SK-N-SH (cell line): ENCODE data around the gene POU6F1. TPM values are rescaled to one million over a fixed set of nuclear protein-coding genes. Genes with fewer than 3 reads are reported as not detected.
"Not testable (repeated sequence)": the region's sequence is repeated elsewhere in the genome, so short reads cannot be mapped to it uniquely, and the experiment has no call there.

Experiments used
- CTCF ChIA-PET: fragments of 300-600, 350-600 bp; formaldehyde crosslinking; extraction: SDS; loops from one replicate; lab custom pipeline; 2021; lab: Yijun Ruan, JAX
- POLR2A ChIA-PET: fragments of 350-600 bp; sonication (Branson Sonifier 250); formaldehyde crosslinking; extraction: SDS; loops from one replicate; lab custom pipeline; 2020; ENCODE audit warnings: antibody characterized with exemption, inconsistent platforms; lab: Yijun Ruan, JAX
- DNase-seq: peaks from one replicate; pipeline ENCODE4 v3.0.0; 2012
- H2AFZ ChIP-seq: fragments of 200-600 bp; sonication (generic); 2 replicates; pipeline ENCODE4 v1.8.1; 2016; ENCODE audit warnings: antibody characterized with exemption, mild to moderate bottlenecking, low read depth
- H3F3A ChIP-seq: fragments of 200-600 bp; sonication (generic); replicated peaks from 2 replicates; pipeline ENCODE3; 2016; ENCODE audit warnings: antibody characterized with exemption, mild to moderate bottlenecking; ENCODE audit not compliant: insufficient read depth
- H3K27ac ChIP-seq, 2 experiments: fragments of 200-500 bp in 1 of 2; fragments of 200-600 bp in 1 of 2; sonication (Bioruptor generic) in 1 of 2; sonication (generic), shearing (Covaris generic) in 1 of 2; 2 replicates each; pipeline versions ENCODE4 v1.5.1 to v1.6.1; 2014 to 2016; ENCODE audit warnings: low read depth in 2 of 2, inconsistent platforms in 1 of 2, low read length in 1 of 2, mild to moderate bottlenecking in 1 of 2, mixed read lengths in 1 of 2
- H3K27me3 ChIP-seq: fragments of 200-600 bp; sonication (generic), shearing (Covaris generic); 2 replicates; pipeline ENCODE4 v1.6.1; 2016; ENCODE audit warnings: mixed run types; ENCODE audit not compliant: insufficient read depth
- H3K36me3 ChIP-seq, 2 experiments: fragments of 200-500 bp in 1 of 2; fragments of 200-600 bp in 1 of 2; sonication (Bioruptor generic) in 1 of 2; sonication (generic) in 1 of 2; replicated peaks in 1 of 2; 2 replicates each; pipeline versions ENCODE3 to v1.5.1; 2014 to 2016; ENCODE audit warnings: low read length in 1 of 2, mild to moderate bottlenecking in 1 of 2; ENCODE audit not compliant: insufficient read depth in 2 of 2, control insufficient read depth in 1 of 2
- H3K4me1 ChIP-seq, 2 experiments: fragments of 200-500 bp in 1 of 2; fragments of 200-600 bp in 1 of 2; sonication (Bioruptor generic) in 1 of 2; sonication (generic), shearing (Covaris generic) in 1 of 2; 2 replicates each; pipeline versions ENCODE4 v1.5.1 to v1.6.1; 2014 to 2016; ENCODE audit warnings: low read depth in 1 of 2, low read length in 1 of 2, mixed run types in 1 of 2; ENCODE audit not compliant: insufficient read depth in 2 of 2, control insufficient read depth in 1 of 2
- H3K4me2 ChIP-seq: fragments of 200-600 bp; sonication (generic), shearing (Covaris generic); 2 replicates; pipeline ENCODE4 v1.6.1; 2017; ENCODE audit warnings: mixed run types
- H3K4me3 ChIP-seq, 2 experiments: fragments of 200-500 bp in 1 of 2; fragments of 200-600 bp in 1 of 2; sonication (Bioruptor generic) in 1 of 2; sonication (generic), shearing (Covaris generic) in 1 of 2; 2 replicates each; pipeline versions ENCODE4 v1.5.1 to v1.8.1; 2014 to 2016; ENCODE audit warnings: low read depth in 2 of 2, inconsistent platforms in 1 of 2, low read length in 1 of 2, mild to moderate bottlenecking in 1 of 2, mixed read lengths in 1 of 2, moderate library complexity in 1 of 2
- H3K79me2 ChIP-seq: fragments of 200-600 bp; sonication (generic); 2 replicates; pipeline ENCODE4 v1.8.1; 2017; ENCODE audit warnings: mild to moderate bottlenecking; ENCODE audit not compliant: insufficient read depth
- H3K9ac ChIP-seq: fragments of 200-600 bp; sonication (generic); 2 replicates; pipeline ENCODE4 v1.6.1; 2017; ENCODE audit warnings: mixed run types
- H3K9me2 ChIP-seq: fragments of 200-600 bp; sonication (generic); 2 replicates; pipeline ENCODE4 v1.6.1; 2017; ENCODE audit warnings: mixed run types
- H3K9me3 ChIP-seq: fragments of 200-600 bp; sonication (generic); 2 replicates; pipeline ENCODE4 v1.6.1; 2017; ENCODE audit warnings: mixed run types, mild to moderate bottlenecking, moderate library complexity
- H4K20me1 ChIP-seq: fragments of 200-600 bp; sonication (generic); 2 replicates; pipeline ENCODE4 v1.6.1; 2017; ENCODE audit warnings: mild to moderate bottlenecking, mixed run types; ENCODE audit not compliant: insufficient read depth
- CHD2 ChIP-seq: fragments of 150-350 bp; IDR thresholded peaks from 2 replicates; pipeline ENCODE4 v1.6.1; 2018; ENCODE audit warnings: low read length; ENCODE audit not compliant: partially characterized antibody
- GABPA ChIP-seq: IDR thresholded peaks from 2 replicates; pipeline ENCODE4 v1.4.0; 2012; ENCODE audit warnings: low read depth, mild to moderate bottlenecking
- IRF3 ChIP-seq: fragments of 150-350 bp; IDR thresholded peaks from 2 replicates; pipeline ENCODE4 v1.6.1; 2016; ENCODE audit warnings: mild to moderate bottlenecking, low read depth, low read length
- MEF2A ChIP-seq: IDR thresholded peaks from 2 replicates; pipeline ENCODE4 v1.4.0; 2012; ENCODE audit warnings: low read depth, borderline replicate concordance
- NFIC ChIP-seq: IDR thresholded peaks from 2 replicates; pipeline ENCODE4 v1.4.0; 2012; ENCODE audit warnings: borderline replicate concordance
- PBX3 ChIP-seq: IDR thresholded peaks from 2 replicates; pipeline ENCODE4; 2012
- RAD21 ChIP-seq: IDR thresholded peaks from 2 replicates; pipeline ENCODE4 v1.6.1; 2012; ENCODE audit warnings: mild to moderate bottlenecking, low read length
- RCOR1 ChIP-seq: fragments of 150-350 bp; IDR thresholded peaks from 2 replicates; pipeline ENCODE4 v1.6.1; 2017; ENCODE audit warnings: antibody characterized with exemption, low read length
- REST ChIP-seq: IDR thresholded peaks from 2 replicates; pipeline ENCODE4 v1.6.1; 2012; ENCODE audit warnings: mild to moderate bottlenecking, low read depth, low read length, moderate library complexity
- RXRA ChIP-seq: IDR thresholded peaks from 2 replicates; pipeline ENCODE4 v1.4.0; 2012; ENCODE audit warnings: low read depth, mild to moderate bottlenecking, borderline replicate concordance
- WGBS: methylation state at CpG from one replicate; pipeline ENCODE4 v1.1.6; 2017; ENCODE audit warnings: low lambda C conversion rate; 5-methylcytosine and 5-hydroxymethylcytosine counted together
- polyA plus RNA-seq, 3 experiments: library from polyadenylated mRNA; depleted of rRNA; stranded (reverse); fragments of >200 nt; gene quantifications; 2 replicates each; pipeline ENCODE4 v1.2.3, GENCODE V29; 2012

The POU6F1 gene
- polyA plus RNA-seq, 1 of the 3 experiments (the other 2 are of a cell fraction): 1.9 TPM

DNA sequence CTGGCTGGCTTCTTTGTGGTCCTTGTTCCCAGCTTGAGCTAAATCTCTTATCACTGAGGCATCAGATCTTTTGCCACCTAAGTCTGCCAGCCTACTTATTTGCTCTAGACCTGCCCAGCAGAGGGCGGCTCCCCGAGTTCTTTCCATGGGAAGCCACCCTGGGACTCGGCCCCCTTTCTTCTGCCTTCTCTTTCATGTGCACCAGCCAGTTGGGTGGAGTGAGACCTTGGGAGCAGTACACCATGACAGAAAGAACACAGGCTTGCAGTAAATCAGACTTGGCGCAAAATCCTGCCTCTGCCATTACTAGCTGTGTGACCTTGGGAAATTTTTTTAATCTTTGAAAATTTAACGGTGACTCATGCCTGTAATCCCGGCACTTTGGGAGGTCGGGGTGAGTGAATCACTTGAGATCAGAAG lies 44.9 kb upstream of the POU6F1 start (continued):
- TF ChIP-seq IRF3: no peak
- TF ChIP-seq MEF2A: no peak

- H3K4me2 ChIP-seq, H3K36me3 ChIP-seq, H3K4me1 ChIP-seq, H3K9ac ChIP-seq, H3K27ac ChIP-seq, DNase-seq, H3K9me2 ChIP-seq, POLR2A ChIA-PET, H3K9me3 ChIP-seq, H3K27me3 ChIP-seq, H3K4me3 ChIP-seq, H4K20me1 ChIP-seq, H3F3A ChIP-seq, H2AFZ ChIP-seq: not testable (repeated sequence)
- peaks cover 16% of the 10 kb centered on the region for H3K79me2 ChIP-seq
- CTCF ChIA-PET: interaction anchor here (2.4 to 2.8 kb wide), 2 partner anchors 10 to 82 kb away, joined by 6 to 7 read pairs; no protein-coding TSS in a partner anchor
- 100% methylated on average over 1 of the region's 1 CpG for WGBS
These were observed 41.7 kb upstream of the POU6F1 start for GRCh38 chr12:51259600-51259999.

DNA sequence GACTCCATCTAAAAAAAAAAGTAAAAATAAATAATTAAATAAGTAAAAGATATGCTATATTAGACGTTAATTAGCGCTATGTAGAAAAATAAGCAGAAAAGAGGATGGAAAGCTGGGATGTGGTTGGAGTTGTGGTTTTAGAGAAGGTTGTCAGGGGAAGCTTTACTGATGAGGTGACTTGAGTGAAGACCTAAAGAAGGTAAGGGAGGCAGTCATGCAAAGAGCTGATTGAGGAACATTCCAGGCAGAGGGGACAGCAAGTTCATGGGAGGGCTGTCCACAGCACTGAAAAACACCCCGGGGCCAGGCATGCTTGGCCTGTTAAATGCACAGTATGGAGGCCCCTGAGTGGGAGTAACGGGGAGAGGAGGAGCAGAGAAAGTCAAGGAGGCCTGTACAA lies 36.7 kb upstream of the POU6F1 start:
- Histone ChIP-seq H3K9me2 (no peaks in the 10 kb centered on the region), H3K4me2 (no peak overlapping the region), H3K4me1 (no peaks in the 10 kb centered on the region), H3K36me3 (peaks cover 0 to 11% of the 10 kb centered on the region in 2 experiments), H3K9ac (no peak overlapping the region), H3K27me3 (no peaks in the 10 kb centered on the region), H3K9me3 (no peaks in the 10 kb centered on the region), H3K27ac (no peak overlapping the region), H3K4me3 (no peak overlapping the region), H4K20me1 (no peaks in the 10 kb centered on the region), H3K79me2 (peaks cover 16% of the 10 kb centered on the region; the same call in 1 of the 2 replicates), H2AFZ (no peak overlapping the region), H3F3A (no peaks in the 10 kb centered on the region)
- ChIA-PET POLR2A (no interaction called here), CTCF (interaction anchor here (0.9 to 1.3 kb wide), 2 partner anchors 86 to 490 kb away, joined by 3 to 7 read pairs; no protein-coding TSS in a partner anchor)
- no peak for DNase-seq
- WGBS: 90% methylated on average over 4 of the region's 4 CpGs
- TF ChIP-seq IRF3: no peak
- TF ChIP-seq NFIC: no peak
- no peak for TF ChIP-seq PBX3
- TF ChIP-seq GABPA: no peak
- TF ChIP-seq RAD21: no peak
- TF ChIP-seq RCOR1: no peak
- no peak for TF ChIP-seq CHD2
- no peak for TF ChIP-seq REST
- TF ChIP-seq RXRA: no peak
